OCI-LY3 (cell line): ENCODE data around the gene RDH8.

ENCODE experiments used
- CTCF ChIP-seq: fragments of 200-600, 300-600 bp; sonication (generic); IDR thresholded peaks from 2 replicates; pipeline ENCODE4 v1.5.1; 2014; ENCODE audit warnings: antibody characterized with exemption, low read length, low read depth
- EZH2phosphoT487 ChIP-seq: fragments of 200-600 bp; shearing (Covaris generic); IDR thresholded peaks from 2 replicates; pipeline ENCODE4 v1.6.1; 2018; ENCODE audit warnings: antibody characterized with exemption, mixed run types, low read depth

GRCh38 chr19:9971166-9971897 lies 42.0 kb upstream of the RDH8 start:
- TF ChIP-seq CTCF, result no peak
- TF ChIP-seq EZH2phosphoT487, result no peak
